Omental fat pad (tissue), 4 donors: ENCODE results near the gene CD9. TPM values are rescaled to one million over a fixed set of nuclear protein-coding genes. Genes with fewer than 3 reads are reported as not detected.

ENCODE experiments used
- ATAC-seq: fragments of 150-250 bp; one replicate; pipeline ENCODE4 v1.9.1; 2016; ENCODE audit warnings: mild to moderate bottlenecking, moderate library complexity; ENCODE audit not compliant: low FRiP score
- DNase-seq: peaks from one replicate; pipeline ENCODE4 v3.0.0-alpha.2; 2019; ENCODE audit warnings: low spot score
- CTCF ChIP-seq, 3 donors: fragments of 450-650 bp; IDR thresholded peaks; one replicate each; pipeline ENCODE4 v1.5.1; 2016 to 2017; ENCODE audit warnings: antibody characterized with exemption in 3 of 3, mild to moderate bottlenecking in 3 of 3, moderate library complexity in 2 of 3
- total RNA-seq, 4 donors: library from RNA; depleted of rRNA; stranded (reverse); fragments of >200 nt; gene quantifications; one replicate each; pipeline ENCODE4 v1.1.0, GENCODE V29; 2016

The CD9 gene
- total RNA-seq, 4 donors from 2014 or later = 68.3 to 181 (median 119) TPM

GRCh38 chr12:6273541-6274230 lies 73.5 kb downstream of the CD9 start:
- ATAC-seq = no peak
- no peak for TF ChIP-seq CTCF (IDR thresholded peaks at IDR 0.05)
- no peak for DNase-seq

GRCh38 chr12:6274231-6275221 lies 74.3 kb downstream of the CD9 start:
- TF ChIP-seq CTCF (IDR thresholded peaks at IDR 0.05) = no peak
- ATAC-seq = no peak
- no peak for DNase-seq

GRCh38 chr12:6275928-6276887 lies 76.0 kb downstream of the CD9 start:
- ATAC-seq = no peak
- no peak for TF ChIP-seq CTCF (IDR thresholded peaks at IDR 0.05)
- no peak for DNase-seq

- no peak for DNase-seq
- no peak for ATAC-seq
- TF ChIP-seq CTCF (IDR thresholded peaks at IDR 0.05) = no peak
These were observed 76.9 kb downstream of the CD9 start for GRCh38 chr12:6276956-6277620.

GRCh38 chr12:6277982-6278438 lies 77.8 kb downstream of the CD9 start:
- DNase-seq (no peak), ATAC-seq (peak; percentile 10)

More at GRCh38 chr12:6277982-6278438, 77.8 kb downstream of the CD9 start:
- TF ChIP-seq CTCF (IDR thresholded peaks at IDR 0.05) = no peak
